A549 treated with Mapracorat at 1 μM for 4 hours (cell line): Measurements from ENCODE around the gene TEX52. TPM values are rescaled to one million over a fixed set of nuclear protein-coding genes. Genes with fewer than 3 reads are reported as not detected.

Experiments
- total RNA-seq: library from RNA; stranded (reverse); fragments of 200-300 nt; extraction: Qiagen RNA extraction; gene quantifications from 5 replicates; pipeline ENCODE4 v1.2.3, GENCODE V29; 2022

TEX52 gene
- not detected in 5 replicates for total RNA-seq

GRCh38 chr12:2857021-2857431 is at the start of gene TEX52:
Gene TEX52, minus strand, starts transcription at chr12:2857039. Its CDS starts 13 bp downstream, at chr12:2857026.

DNA sequence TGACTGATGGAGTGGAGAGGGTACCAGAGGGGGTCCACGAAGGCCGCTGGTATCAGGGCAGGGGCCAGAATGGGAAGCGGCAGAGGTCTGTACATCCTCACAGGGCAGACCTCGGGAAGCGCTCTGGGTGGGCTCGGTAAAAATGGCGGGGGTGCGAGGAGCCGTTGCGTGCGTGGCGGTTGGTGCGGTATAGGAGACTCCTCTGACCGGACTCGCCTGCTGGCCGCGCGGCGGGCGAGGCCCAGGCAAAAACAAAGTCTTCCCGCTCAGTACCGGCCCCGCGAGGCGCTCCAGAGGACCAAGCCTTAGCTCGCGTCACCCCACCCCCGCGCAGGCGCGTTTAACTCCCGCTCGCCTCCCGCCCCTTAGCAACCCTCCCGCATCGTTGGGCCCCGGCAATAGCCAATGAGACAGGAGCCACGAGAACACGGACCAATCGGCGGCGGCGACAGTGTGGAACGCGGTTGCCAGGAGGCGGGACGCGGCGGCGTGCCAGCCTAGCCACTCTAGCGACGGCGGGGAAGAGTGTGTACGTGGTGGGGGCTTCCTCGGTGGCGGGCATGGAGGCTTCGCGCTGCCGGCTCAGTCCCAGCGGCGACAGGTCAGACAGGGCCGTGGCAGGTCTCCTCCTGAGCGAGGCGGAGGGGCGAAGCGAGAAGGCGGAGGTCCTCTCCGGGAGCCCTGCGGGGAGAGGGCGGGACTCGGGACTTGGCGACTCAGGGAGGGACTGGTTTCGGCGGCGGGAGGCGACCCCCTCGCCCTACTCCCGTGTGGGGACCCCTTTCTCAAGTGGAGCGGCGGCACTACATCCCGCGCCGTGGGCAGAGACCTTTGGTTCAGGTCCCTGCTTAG is 33.8 kb upstream of the TEX52 start, which contains the start of gene TULP3:
Gene TULP3, plus strand, starts transcription at position 504 of the 852 bp plus-strand sequence. Its CDS starts 57 bp downstream, at position 561.

DNA sequence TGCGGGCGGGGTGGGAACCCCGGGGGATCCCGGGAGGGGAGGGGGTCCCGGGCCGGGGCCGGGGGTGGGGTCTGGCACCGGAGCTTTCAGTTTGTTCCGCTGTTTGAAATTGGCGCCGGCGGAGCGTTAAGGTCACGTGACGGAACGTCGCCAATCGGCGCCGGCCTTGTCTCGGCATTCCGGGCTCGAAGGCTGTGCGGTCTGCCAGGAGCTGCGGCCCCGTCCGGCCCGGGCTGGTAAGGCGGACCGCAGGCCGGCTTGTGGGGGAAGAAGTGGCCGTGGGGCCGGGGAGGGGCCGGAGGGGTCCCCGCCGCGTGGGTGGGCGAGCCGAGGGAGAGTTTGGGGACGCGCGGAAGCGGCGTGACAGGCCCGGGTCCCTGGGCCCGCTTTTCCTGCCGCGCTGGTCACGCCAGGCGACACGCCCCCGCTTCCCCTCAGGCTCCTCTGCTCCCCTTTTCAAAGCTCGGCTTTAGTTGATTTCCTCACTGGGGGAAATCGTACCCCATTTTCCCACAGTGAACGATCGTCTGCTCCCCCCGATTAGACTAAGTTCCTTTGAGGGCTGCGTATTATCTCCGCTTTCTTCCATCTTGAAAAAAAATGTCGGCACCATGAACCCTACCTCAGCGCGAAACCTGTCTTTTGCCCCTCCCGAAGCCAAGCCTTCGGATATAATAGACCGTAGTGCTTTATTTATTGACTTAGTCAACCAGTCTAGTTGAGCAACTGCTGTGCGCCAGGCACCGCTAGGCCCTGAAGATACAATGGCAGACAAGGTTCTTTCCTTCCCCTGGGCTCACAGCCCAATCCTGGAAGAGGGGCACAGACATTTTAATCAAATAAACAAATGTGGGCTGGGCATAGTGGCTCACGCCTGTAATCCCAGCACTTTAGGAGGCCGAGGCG is 20.5 kb upstream of the TEX52 start, which contains the start of the genes FOXM1 and RHNO1:
Gene FOXM1, minus strand, starts transcription at position 128 of the 906 bp plus-strand sequence. CDS start 2,696 bp downstream, outside the sequence.
Gene RHNO1, plus strand, starts transcription at position 177 of the 906 bp plus-strand sequence. CDS start 8,144 bp downstream, outside the sequence.

DNA sequence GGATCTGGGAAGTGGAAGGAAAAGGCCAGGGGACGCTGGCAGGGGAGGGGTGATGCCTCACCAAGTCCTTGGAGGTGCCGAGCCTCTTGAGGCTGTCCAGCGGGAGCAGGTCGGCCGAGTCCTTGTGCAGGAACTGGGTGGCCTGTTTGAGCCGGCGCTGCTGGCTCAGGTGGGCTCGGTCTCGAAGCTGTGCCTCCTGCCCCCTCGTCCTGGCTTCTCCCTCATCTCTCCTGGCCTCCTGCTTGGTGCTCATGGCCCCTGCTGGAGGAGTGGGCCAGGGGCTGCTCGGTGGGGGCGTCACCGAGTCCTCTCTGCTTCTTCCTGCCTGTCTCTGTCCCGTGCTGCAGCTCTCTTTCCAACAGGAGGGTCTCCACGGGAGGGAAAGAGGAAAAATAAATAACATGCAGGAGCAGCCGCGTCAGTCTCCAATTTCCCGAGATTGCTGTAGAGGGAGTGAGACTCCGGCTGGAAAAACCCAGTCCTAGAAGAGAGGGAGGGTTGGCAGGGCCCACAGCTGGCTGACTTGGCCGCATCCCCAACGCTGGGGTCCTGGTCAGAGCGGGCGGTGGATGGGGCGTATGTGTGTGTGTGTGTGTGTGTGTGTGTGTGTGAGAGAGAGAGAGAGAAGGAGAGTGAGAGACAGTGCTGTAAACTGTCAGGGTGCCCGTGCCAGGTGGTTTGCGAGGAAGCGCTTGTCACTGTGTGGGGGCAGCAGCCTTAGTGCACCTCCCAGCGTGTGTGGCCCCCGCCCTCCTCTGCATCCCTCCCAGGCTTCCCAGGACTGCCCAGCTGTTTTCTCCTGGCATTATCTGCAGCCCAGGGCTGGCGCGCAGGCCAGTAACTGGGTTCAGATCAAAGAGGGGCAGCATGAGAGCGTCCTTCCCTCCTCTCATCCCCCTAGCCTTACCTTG is 22.0 kb downstream of the TEX52 start, which contains the start of gene NRIP2:
Gene NRIP2, minus strand, starts transcription at position 455 of the 911 bp plus-strand sequence. Its CDS starts 52 bp downstream, at position 403.

GRCh38 chr12:2812290-2813213 is 44.3 kb downstream of the TEX52 start, which contains the start of gene ITFG2:
Gene ITFG2, plus strand, starts transcription at chr12:2812668. Its CDS starts 93 bp downstream, at chr12:2812761.

Other genes with a start within 250 kb of the TEX52 start
- gene FKBP4, start 62.1 kb downstream of the TEX52 start, total RNA-seq, result 86.2 to 103 TPM (median 101 TPM) in 5 replicates
- gene ITFG2, start 44.4 kb downstream of the TEX52 start, total RNA-seq, result 12.5 to 18.6 TPM (median 14.9 TPM) in 5 replicates
- 0.06 TPM in 1 of 5 replicates, not detected in the others for gene NRIP2, start 22.0 kb downstream of the TEX52 start, total RNA-seq
- 82.0 to 93.5 TPM (median 89.8 TPM) in 5 replicates for gene FOXM1, start 20.1 kb upstream of the TEX52 start, total RNA-seq
- 42.3 to 52.8 TPM (median 47.1 TPM) in 5 replicates for gene RHNO1, start 20.2 kb upstream of the TEX52 start, total RNA-seq
- gene TULP3, start 33.9 kb upstream of the TEX52 start, total RNA-seq, result 16.8 to 19.9 TPM (median 18.9 TPM) in 5 replicates
- 39.4 to 51.3 TPM (median 47.9 TPM) in 5 replicates for gene TEAD4, start 102.4 kb upstream of the TEX52 start, total RNA-seq
- gene TSPAN9, start 220.3 kb upstream of the TEX52 start, total RNA-seq, result 35.2 to 58.1 TPM (median 50.5 TPM) in 5 replicates